Occipital lobe (tissue), 2 donors: Measurements from ENCODE around the gene PLAC8. TPM values are rescaled to one million over a fixed set of nuclear protein-coding genes. Genes with fewer than 3 reads are reported as not detected.
"Not testable (repeated sequence)": the region's sequence is repeated elsewhere in the genome, so short reads cannot be mapped to it uniquely, and the experiment has no call there.

ENCODE experiments used
- DNase-seq: peaks from one replicate; lab custom pipeline; 2025; lab: John Stamatoyannopoulos, UW
- total RNA-seq: library from RNA; depleted of rRNA; stranded (reverse); fragments of >200 nt; gene quantifications from one replicate; pipeline ENCODE4 v1.2.3, GENCODE V29; 2014

PLAC8 gene
- total RNA-seq, 1 donor from 2014 or later: 1.4 TPM

DNA sequence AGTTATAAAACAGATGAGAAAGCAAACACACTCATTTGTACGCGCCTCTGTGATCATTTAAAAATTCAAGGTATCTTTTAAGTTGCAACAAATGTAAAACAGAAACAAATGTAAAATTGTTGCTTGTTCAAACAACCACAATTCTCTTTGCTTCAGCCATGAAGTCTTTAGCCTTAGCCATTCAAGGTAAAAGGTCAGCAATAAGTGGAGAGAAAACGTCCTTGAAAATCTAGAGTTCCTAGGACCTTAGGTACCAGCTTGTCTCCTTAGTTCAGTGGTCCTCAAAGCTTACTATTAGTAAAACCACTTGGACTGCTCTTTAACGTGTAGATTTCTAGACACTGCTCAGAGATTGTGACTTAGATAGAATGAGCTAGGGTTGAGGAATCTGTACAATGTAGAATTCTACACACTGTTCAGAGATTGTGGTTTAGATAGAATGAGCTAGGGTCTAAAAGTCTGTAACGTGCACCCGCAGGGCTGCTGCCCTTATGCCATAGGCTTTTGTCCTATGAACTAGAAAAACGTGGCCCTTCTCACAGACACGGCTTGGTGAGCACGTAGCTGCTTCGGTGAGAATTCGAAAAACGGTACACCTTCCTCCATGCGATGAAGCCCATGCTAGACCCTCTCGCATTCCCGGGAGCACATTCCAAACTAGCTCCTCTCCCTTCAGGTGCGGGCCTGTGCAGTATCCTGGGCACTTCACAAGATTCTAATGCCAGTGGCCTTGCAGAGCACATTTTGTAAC is 1.7 kb downstream of the PLAC8 start:
- DNase-seq: no peak

DNA sequence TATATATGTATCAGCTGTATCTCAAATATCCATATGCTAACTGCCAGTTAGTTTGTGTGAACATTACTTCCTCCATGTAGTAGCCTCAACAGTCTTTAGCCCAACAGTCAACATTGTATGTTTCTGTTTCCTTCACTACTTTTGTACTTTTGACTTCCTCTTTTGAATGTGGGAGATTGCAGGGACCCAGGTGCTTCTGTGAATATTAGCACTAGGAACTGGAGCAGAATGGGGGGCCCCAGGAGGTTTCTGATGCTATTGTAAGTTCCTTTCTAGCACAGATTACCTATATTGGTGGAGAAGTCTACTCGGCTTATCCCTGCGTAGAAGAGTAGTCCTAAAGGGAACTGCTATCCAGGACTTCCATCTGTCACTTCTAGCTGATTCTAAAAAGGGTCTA is 2.3 kb downstream of the PLAC8 start:
- no peak for DNase-seq

DNA sequence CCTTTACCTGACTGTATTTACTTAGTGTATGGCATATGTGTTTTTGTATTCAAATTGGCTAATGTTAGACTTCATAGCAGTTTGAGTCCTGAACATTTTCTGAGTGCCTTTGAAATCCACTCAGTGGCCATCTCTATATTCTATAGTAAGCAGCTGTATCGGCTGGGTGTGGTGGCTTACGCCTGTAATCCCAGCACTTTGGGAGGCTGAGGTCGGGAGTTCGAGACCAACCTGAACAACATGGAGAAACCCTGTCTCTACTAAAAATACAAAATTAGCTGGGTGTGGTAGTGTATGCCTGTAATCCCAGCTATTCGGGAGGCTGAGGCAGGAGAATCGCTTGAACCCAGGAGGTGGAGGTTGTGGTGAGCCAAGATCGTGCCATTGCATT is 2.8 kb downstream of the PLAC8 start:
- DNase-seq: not testable (repeated sequence)

DNA sequence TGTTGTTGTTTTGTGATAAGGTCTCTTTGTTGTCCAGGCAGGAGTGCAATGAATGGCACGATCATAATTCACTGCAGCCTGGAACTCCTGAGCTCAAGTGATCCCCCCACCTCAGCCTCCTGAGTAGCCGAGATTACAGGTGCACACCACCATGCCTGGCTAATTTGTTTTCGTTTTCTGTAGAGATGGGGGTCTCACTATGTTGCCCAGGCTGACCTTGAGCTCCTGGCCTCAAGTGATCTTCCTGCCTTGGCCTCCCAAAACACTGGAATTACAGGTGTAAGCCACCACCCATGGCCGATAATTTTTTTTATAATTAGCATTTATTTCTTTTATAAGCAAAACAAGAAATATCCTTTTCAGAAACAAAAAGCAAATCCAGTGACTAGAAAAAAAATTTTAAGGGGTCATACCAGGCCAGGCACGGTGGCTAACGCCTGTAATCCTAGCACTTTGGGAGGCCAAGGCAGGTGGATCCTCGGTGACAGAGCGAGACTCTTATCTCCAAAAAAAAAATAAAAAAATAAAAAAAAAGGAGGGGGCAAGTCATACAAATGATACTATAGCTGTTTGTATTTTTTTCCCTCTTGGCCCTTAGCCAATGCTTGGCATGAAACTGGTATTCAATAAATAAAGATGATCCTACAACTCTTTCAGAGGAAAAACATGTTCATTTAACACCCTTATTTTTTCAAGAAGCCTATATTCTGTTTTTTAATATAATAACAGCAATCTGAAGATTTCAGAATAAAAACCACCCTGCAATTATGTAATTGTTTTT is 3.4 kb downstream of the PLAC8 start:
- DNase-seq: no peak

DNA sequence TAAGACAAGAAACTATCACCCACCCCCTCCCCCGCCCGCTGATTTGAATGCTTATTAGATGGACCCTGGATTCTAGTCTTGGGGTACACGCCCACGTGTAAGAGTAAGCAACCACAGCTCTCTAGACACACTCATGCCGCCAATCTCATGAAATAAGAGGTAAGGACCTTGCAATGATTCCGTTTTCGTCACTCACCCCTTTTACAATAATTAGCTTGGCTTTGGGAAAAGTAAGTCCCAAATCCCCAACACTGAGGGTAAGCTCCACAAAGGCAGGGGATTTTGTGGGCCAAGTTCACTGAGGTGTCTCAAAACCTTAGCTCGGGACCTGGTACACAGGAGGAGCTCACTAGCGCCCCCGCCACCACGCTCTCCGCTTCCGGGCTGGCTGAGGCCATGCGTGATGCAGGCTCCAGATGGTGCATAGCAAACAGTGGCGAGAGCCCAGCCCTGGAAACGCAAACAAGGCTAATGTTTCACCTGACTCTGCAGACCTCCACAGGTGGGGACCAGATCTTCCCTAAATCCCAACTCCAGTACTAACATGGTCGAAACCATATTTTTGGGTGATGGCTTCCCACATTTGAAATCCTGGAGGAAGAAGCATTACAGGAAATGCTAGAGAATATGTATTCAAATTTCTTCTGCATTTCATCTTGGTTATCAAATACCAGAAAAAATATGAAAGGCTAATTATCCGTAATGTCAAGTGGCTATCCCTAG is 4.1 kb downstream of the PLAC8 start:
- peak; percentile 41 for DNase-seq

DNA sequence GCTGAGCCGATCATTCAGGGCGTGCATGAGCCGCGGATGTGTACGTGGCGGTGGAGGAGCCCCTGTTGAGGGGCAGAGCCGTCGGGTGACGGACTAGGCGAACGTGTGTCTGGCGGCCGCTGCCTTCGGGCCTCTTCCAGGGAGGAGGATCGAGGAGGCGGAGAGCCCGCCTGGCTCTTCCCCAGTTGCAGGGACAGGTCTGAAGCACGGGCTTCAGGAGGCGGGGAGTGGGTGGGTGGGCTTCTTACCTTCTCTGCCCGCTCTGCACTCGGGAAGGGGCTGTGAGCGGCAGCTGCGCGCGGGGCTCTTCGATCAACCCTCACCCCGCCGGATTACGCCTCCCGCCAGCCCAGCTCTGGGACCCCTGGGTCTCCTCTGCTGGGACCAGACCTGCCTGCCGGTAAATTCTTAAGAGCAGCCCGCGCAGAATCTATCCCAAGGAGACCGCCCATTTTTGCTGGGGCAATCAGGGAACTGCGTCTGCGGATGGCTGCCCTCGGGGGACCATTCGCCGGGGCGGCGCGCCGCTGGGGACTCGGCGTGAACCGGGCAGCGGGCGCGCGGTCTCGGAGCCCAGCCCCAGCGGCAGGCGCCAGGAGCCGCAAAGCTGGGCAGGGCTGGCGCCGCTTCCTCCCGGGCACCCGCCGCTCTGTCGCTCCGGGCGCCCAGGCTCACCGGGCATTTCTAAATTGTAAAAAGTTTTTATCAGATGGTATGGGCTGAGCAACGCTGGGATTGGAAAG is 4.9 kb downstream of the PLAC8 start:
- DNase-seq: no peak

DNA sequence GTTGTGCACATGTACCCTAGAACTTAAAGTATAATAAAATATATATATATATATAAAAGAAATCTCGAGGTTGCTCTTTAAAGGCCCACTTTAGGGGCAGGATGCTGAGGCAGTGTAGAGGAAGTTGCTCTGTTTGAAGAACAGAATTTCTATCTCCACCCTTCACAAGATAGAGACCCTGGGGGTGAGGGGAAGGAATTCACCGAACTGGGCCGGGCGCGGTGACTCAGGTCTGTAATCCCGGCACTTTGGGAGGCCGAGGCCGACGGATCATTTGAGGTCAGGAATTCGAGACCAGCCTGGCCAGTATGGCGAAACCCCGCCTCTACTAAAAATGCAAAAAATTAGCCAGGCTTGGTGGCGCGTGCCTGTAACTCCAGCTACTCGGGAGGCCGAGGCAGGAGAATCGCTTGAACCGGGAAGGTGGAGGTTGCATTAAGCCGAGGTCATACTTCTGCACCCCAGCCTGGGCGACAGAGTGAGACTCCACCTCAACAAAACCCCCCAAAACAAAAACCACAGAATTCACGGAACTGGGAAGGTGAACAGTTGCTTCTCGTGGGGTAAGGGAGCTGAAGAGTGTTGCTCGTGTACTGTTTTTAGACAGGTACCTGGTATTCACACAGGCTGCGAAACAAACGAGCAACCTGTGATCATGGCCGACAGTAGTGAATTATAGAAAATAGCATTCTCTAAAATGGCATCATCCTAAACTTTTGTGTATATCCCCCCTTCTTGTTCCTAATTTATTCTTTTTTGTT is 6.2 kb downstream of the PLAC8 start:
- no peak for DNase-seq

DNA sequence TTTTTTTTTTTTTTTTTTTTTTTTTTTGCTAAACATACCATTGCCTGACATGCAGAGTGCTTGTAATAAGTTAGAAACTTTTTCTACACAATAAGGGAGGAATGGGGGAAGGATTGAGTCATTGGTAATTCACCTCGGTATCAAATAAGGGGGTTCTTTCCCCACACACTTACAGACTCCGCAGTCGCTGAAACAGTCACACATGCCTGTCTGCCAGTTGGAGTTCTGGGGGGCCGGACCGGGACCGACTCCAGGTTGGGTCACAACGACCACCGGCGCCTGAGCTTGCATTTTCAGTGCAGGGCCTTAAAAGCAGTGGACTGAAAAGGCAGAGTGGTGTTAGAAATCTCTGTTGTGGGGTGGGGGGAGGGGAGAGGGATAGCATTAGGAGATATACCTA is 6.9 kb downstream of the PLAC8 start:
- DNase-seq: no peak

DNA sequence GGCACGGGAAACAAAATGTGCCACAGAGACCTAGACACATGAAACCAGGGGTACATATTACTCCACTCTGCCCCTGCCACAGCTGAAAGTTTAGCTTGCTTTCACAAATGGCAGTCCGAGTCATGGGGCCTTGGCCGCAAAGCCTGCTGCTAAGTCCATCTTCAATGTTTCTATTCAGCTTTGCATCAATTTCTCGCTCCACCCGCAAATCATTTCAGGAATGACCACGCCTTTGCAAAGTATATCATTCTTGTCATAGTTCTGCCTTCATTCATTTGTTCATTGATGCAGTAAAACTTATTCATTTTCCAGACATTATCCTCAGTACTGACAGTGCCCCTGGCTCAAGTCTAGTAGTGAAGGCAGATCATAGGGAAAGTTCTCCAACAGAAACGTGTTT is 9.5 kb downstream of the PLAC8 start:
- no peak for DNase-seq

DNA sequence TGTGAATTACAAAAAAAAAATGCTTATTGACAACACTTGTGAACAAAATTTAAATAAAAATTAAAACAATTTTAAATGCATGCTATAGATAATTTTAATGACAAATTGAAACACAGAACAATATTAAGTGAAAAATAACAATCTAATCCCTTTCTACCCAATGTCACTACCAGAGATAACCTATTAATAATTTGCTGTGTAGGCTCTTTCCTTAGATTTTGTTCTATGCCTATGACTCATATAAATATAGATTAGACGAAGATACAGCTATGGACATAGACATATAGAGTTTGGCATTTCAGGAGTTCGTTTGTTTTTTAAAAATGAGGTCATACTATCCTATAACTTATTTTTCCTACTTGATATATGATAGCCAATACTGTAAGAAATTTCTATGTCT is 18.1 kb downstream of the PLAC8 start:
- DNase-seq: no peak

DNA sequence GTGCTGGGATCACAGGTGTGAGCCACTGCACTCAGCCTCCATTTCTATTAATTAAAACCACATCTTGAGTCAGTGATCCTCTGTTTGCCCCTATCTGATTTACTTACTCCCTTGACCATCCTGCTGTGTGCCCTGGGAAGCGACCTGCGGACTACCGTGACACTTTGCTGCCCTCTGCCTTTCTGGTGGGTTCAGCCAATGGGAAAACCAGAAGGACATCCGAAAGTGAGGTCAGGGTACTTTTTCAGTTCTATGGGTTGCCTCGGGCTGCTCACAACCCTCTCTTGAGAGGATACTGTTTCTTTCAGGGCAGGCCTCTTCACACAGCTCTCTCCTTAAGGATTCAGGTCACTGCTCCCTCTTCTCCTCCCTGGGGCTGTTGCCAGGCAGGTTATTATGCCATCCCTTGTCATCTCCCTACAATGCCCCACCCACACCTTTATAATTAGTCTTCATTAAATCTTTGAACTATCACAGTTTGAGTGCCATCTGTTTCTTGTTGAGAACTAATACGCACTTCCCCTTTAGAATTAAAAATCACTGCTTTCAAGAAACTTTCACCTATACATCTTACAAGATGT is 21.4 kb downstream of the PLAC8 start:
- DNase-seq: no peak

DNA sequence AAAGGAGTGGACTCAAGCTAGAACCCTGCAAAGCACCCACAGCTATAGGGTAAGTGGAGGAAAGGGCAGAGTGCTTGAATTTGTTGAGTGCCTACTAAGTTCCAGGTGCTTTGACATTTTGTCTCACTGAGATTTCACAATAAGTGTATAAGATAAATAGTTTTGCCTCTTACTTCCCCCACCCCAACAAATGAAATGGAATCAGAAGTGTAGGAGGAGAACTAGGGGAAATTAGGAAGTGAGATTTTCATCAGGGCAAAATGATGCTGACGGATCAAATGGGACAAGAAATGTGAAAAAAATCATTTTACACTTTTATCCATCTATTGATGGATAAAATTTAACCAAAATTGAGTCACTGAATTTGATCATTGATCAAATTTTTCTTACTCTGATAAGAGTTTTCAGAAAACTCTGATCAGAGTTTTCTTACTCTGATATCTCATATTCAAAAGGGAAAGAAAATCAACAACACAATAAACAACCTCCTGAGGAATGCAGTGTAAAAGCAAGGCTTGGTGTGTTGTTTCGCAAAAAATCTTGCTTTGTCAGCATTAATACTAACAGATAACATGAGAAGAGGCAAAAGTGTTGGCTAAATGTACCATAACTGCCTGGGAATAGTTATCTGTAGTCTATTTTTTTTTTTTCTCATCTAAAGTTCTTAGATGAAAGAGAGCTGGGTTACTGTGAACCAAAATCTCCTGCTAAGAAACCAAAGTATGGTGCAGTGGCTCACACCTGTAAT is 24.9 kb downstream of the PLAC8 start:
- no peak for DNase-seq

DNA sequence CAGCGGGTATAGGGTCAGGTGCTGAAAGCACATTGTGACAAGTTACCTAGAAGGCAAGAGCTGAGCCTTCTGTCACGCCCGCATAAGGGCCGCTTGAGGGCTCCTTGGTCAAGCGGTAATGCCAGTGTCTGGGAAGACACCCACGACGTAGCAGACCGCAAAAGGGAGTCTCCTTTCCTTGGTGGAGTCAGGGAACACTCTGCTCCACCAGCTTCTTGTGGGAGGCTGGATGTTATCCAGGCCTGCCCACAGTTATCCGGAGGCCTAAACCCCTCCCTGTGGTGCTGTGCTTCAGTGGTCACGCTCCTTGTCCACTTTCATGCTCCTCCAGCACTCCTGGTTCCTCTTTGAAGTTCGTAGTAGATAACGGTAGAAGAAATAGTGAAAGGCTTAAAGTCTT is 29.6 kb downstream of the PLAC8 start:
- not testable (repeated sequence) for DNase-seq

DNA sequence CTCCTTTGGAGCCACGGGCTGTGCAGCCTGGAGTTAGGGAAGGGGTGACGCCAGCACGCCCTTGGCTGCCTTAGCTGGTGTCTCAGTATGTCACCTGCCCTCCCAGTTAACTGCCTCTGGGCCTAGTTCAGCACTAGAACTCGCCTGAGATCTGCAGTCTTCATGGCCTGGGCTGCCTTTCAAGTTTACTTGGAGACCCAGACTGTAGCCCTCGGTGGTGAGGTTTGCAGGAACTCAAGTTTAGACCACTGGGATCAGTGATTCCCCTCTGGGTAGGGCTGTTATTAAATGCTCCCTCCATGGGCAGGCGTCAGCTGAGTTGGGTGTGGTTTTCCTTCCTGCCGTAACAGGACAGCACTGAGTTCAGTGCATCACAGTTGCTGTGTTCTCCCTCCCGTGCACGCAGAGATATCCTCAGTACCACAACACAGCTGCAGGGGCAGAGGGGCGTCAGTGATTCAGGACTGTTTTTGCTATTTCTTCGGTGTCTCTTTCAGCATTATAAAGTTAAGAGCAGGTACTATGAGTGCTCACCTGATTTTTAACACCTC is 30.5 kb downstream of the PLAC8 start:
- no peak for DNase-seq

DNA sequence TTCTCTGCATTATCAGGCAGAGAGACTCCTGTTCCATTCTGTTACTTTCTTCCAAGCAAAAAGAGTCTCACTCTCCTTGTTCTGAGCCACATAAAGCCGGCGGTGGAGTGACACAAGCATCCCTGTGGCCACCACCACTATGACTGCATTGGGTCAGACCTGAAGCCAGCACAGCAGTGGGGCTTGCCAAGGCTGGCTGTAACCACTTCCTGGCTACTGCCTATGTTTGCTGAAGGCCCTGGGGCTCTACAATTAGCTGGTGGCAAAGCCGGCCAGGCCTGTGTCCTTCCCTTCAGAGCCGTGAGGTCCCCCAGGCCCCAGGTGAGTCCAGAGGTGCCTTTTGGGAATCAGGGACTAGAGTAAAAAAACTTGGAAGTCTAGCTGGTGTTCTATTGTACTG is 31.8 kb downstream of the PLAC8 start:
- no peak for DNase-seq

DNA sequence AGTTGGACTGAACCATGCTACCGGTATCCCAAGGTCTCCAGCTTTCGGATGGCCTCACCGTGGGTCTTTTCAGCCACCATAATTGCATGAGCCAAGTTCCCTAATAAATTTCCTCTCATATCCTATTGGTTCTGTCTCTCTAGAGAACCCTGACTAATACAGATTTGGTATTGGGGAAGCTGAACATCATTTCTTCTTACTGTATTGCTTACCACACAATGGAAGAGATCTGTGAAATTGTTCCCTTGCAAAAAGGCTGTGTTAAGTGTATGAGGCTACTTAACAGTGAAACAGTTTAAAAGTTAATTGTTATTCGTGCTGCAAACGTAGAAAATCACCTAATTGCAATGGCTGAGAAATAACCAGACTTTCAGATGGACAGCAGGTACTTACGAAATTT is 34.0 kb downstream of the PLAC8 start:
- DNase-seq: no peak

DNA sequence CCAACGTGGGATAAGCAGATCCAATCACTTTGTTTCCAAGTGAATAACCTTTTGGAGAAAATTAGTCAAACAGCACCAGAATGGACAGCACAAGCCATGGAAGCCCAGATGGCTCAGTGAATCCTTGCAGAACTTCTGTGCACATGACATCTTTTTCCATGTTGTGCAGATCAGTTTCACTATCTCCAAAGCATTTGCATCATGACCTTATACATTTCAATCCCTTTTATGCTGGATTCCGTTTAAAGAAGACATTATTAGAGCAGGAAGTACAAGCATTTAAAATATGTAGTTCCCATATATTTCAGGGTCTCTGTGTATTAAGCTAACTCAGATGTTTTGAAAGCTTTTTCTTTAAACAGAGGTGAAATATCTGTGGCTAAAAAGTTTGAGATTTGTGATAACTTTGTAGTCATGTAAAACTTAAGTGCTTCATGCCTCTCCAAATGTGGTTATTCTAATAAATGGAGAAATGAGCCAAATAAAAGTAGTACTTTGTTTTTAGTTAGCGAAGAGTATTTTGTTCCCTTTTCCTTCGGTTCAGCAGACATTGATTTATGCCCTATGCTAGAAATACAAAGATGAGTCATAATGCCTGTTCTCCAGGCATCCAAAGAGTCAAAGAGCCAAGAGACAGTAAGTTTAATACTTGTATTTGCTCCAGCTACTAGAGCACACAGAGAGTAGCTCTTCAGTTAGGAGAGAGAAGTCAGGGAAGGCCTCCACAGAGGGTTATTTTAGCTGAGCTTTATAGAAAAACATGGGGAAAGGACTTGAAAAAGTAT is 39.0 kb downstream of the PLAC8 start:
- no peak for DNase-seq

DNA sequence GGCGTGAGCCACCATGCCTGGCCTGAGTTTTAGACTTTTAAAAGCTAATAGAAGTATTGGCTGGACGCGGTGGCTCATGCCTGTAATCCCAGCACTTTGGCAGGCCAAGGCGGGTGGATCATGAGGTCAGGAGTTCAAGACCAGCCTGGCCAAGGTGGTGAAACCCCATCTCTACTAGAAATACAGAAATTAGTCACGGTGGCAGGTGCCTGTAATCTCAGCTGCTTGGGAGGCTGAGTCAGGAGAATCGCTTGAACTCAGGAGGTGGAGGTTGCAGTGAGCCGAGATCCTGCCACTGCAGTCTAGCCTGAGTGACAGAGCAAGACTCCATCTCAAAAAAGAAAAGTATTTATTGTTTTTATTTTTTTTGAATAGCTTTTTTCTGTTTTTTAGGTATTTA is 39.7 kb downstream of the PLAC8 start:
- not testable (repeated sequence) for DNase-seq
